Bronchial epithelial cell (primary cell): ENCODE measurements around the gene LRRC9. TPM values are rescaled to one million over a fixed set of nuclear protein-coding genes. Genes with fewer than 3 reads are reported as not detected.

Experiments
- DNase-seq: peaks from one replicate; pipeline ENCODE4 v3.0.0-alpha.2; 2010; ENCODE audit warnings: low read depth
- FAIRE-seq: peaks from 2 replicates; lab custom pipeline; 2011; peaks lifted over from hg19 to GRCh38; lab: Jason Lieb, UNC
- H3K27me3 ChIP-seq: 2 replicates; pipeline ENCODE4 v1.5.1; 2011; ENCODE audit warnings: low read length; ENCODE audit not compliant: control insufficient read depth, insufficient read depth
- H3K36me3 ChIP-seq: 2 replicates; pipeline ENCODE4 v1.5.1; 2011; ENCODE audit warnings: low read length; ENCODE audit not compliant: control insufficient read depth, insufficient read depth
- H3K4me3 ChIP-seq: 2 replicates; pipeline ENCODE4 v1.5.1; 2011; ENCODE audit warnings: mild to moderate bottlenecking, low read depth, low read length, control low read depth
- CTCF ChIP-seq: IDR thresholded peaks from 2 replicates; pipeline ENCODE4 v1.5.1; 2011; ENCODE audit warnings: mild to moderate bottlenecking, moderate library complexity, low read length, control low read depth, inconsistent platforms; ENCODE audit not compliant: insufficient read depth, severe bottlenecking
- total RNA-seq: library from RNA; depleted of rRNA; stranded (reverse); fragments of >200 nt; gene quantifications from 2 replicates; pipeline ENCODE4 v1.2.1, GENCODE V29; 2014

LRRC9 gene
- total RNA-seq, 1 donor from 2014 or later = not detected

- Histone ChIP-seq H3K27me3 (no peaks in the 10 kb centered on the region), H3K36me3 (no peaks in the 10 kb centered on the region), H3K4me3 (no peak overlapping the region)
- FAIRE-seq (no peak), DNase-seq (no peak)
- no peak for TF ChIP-seq CTCF
Observed at GRCh38 chr14:60051721-60052221, 131.8 kb downstream of the LRRC9 start.

- TF ChIP-seq CTCF = no peak
- FAIRE-seq (no peak), DNase-seq (no peak)
- Histone ChIP-seq H3K27me3 (no peaks in the 10 kb centered on the region), H3K4me3 (no peak overlapping the region), H3K36me3 (no peaks in the 10 kb centered on the region)
Observed at GRCh38 chr14:60058087-60058486, 138.1 kb downstream of the LRRC9 start.

- DNase-seq (peak; percentile 38), FAIRE-seq (no peak)
- no peak for TF ChIP-seq CTCF
- Histone ChIP-seq H3K36me3 (no peaks in the 10 kb centered on the region), H3K27me3 (no peaks in the 10 kb centered on the region), H3K4me3 (no peak overlapping the region)
Observed at GRCh38 chr14:60061371-60061770, 141.4 kb downstream of the LRRC9 start.

GRCh38 chr14:60064491-60065072 lies 144.6 kb downstream of the LRRC9 start:
- DNase-seq (peak; percentile 46), FAIRE-seq (no peak)
- TF ChIP-seq CTCF = peak; percentile 42
- no peaks in the 10 kb centered on the region for H3K27me3 ChIP-seq
- no peaks in the 10 kb centered on the region for H3K36me3 ChIP-seq
- H3K4me3 ChIP-seq = no peak overlapping the region

- no peak for TF ChIP-seq CTCF
- no peak overlapping the region for H3K4me3 ChIP-seq
- DNase-seq = no peak
- no peak for FAIRE-seq
- no peaks in the 10 kb centered on the region for H3K36me3 ChIP-seq
- H3K27me3 ChIP-seq = no peaks in the 10 kb centered on the region
Observed at GRCh38 chr14:60067882-60068281, 147.9 kb downstream of the LRRC9 start.

GRCh38 chr14:60079723-60080122 lies 159.8 kb downstream of the LRRC9 start:
- DNase-seq (no peak), FAIRE-seq (no peak)
- no peak overlapping the region for H3K4me3 ChIP-seq
- no peak for TF ChIP-seq CTCF
- H3K36me3 ChIP-seq = no peaks in the 10 kb centered on the region
- no peaks in the 10 kb centered on the region for H3K27me3 ChIP-seq
